Mucosa of stomach (tissue), 1 donor: ENCODE measurements around the gene MAK.
A peak's percentile ranks its signal among the peaks of the same experiment; 100 is the strongest.
"Not testable (repeated sequence)": the region's sequence is repeated elsewhere in the genome, so short reads cannot be mapped to it uniquely, and the experiment has no call there.

Experiments used
- H3K27me3 ChIP-seq: one replicate; pipeline ENCODE4 v1.7.0; 2013; ENCODE audit warnings: mild to moderate bottlenecking, low read length; ENCODE audit not compliant: control insufficient read depth, insufficient read depth
- H3K36me3 ChIP-seq: one replicate; pipeline ENCODE4 v1.7.0; 2013; ENCODE audit warnings: low read length; ENCODE audit not compliant: control insufficient read depth, insufficient read depth
- H3K4me1 ChIP-seq: one replicate; pipeline ENCODE4 v1.7.0; 2013; ENCODE audit warnings: mild to moderate bottlenecking, low read length; ENCODE audit not compliant: control insufficient read depth, insufficient read depth
- H3K4me3 ChIP-seq: one replicate; pipeline ENCODE4 v1.7.0; 2013; ENCODE audit warnings: low read length
- H3K9ac ChIP-seq: one replicate; pipeline ENCODE4 v1.7.0; 2013; ENCODE audit warnings: mild to moderate bottlenecking, low read length, moderate library complexity
- H3K9me3 ChIP-seq: one replicate; pipeline ENCODE4 v1.7.0; 2013; ENCODE audit warnings: mild to moderate bottlenecking, low read length, moderate library complexity; ENCODE audit not compliant: control insufficient read depth
- donor health status: Pancreatic carcinoma.

MAK gene

GRCh38 chr6:10847684-10848083 is 9.3 kb upstream of the MAK start:
- Histone ChIP-seq H3K9ac (no peak overlapping the region), H3K36me3 (no peaks in the 10 kb centered on the region)

GRCh38 chr6:10843554-10843953 is 5.2 kb upstream of the MAK start:
- Histone ChIP-seq H3K4me3 (no peak overlapping the region), H3K4me1 (no peaks in the 10 kb centered on the region), H3K36me3 (no peaks in the 10 kb centered on the region), H3K9me3 (no peaks in the 10 kb centered on the region), H3K27me3 (no peaks in the 10 kb centered on the region), H3K9ac (no peak overlapping the region)

More at GRCh38 chr6:10847684-10848083, 9.3 kb upstream of the MAK start:
- Histone ChIP-seq H3K4me1 (no peaks in the 10 kb centered on the region), H3K27me3 (no peaks in the 10 kb centered on the region), H3K9me3 (no peaks in the 10 kb centered on the region), H3K4me3 (no peak overlapping the region)

GRCh38 chr6:10838794-10839333 is 525 bp upstream of the MAK start:
- Histone ChIP-seq H3K36me3 (no peaks in the 10 kb centered on the region), H3K9me3 (no peaks in the 10 kb centered on the region), H3K27me3 (peaks cover 32% of the 10 kb centered on the region), H3K4me3 (peak overlapping the region; percentile 63), H3K9ac (peak overlapping the region; percentile 65), H3K4me1 (peaks cover 15% of the 10 kb centered on the region)

DNA sequence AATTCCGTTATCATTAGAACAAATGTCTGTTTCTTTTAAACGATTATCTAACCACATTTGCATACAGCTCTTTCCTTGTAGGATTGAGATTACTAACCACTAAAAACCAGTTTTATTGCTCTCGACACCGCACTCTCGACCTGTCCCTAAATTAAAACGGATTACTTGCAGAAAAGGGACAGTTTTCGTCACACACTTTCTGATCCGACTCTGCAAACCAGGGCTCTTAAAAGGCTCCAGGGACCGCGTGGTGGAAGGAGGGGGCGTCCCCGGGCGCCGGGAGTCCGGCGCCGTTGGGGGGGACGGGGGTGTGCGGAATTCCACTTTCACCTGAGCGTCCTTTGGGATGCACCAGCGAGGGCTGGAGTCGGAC is 731 bp downstream of the MAK start:
- no peaks in the 10 kb centered on the region for H3K36me3 ChIP-seq
- H3K4me1 ChIP-seq = peaks cover 15% of the 10 kb centered on the region
- no peaks in the 10 kb centered on the region for H3K9me3 ChIP-seq
- peak overlapping the region; percentile 65 for H3K9ac ChIP-seq
- peak overlapping the region; percentile 63 for H3K4me3 ChIP-seq
- peaks cover 32% of the 10 kb centered on the region for H3K27me3 ChIP-seq

DNA sequence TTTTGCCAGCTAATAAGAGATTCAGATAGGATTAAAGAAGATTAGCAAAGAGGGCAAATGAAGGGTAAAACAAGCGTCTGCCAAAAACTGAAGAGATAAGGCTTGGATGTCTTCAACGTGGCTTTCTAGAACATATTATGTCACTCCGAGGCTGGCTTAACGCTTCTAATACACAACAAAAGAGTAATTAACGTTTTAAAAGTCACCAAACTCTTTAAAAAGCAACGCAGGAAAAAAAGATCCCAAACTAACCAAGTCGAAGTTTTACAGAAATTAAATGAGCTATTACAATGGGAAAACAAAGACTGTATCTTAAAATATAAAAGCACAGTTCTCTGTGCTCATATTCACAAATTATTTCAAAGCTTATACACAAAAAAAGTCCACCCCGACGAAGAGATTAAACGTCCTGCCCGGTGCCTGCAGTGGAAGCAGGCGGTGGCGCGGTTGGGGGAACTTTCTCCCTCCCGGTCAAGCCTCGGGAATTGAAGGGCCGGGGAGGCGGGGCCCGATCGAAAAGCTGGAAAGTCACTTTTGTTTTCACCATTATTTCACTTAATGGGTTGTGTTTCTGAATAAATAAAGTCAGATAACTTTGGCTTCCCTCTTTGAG is 1.2 kb downstream of the MAK start:
- no peaks in the 10 kb centered on the region for H3K9me3 ChIP-seq

GRCh38 chr6:10834823-10835222 is 3.5 kb downstream of the MAK start:
- no peak overlapping the region for H3K4me3 ChIP-seq
- H3K9me3 ChIP-seq = no peaks in the 10 kb centered on the region
- H3K4me1 ChIP-seq = peaks cover 15% of the 10 kb centered on the region
- H3K9ac ChIP-seq = no peak overlapping the region
- peaks cover 32% of the 10 kb centered on the region for H3K27me3 ChIP-seq
- no peaks in the 10 kb centered on the region for H3K36me3 ChIP-seq

More for the DNA sequence above, 1.2 kb downstream of the MAK start:
- peaks cover 32% of the 10 kb centered on the region for H3K27me3 ChIP-seq
- peak overlapping the region; percentile 65 for H3K9ac ChIP-seq
- peak overlapping the region; percentile 63 for H3K4me3 ChIP-seq
- H3K4me1 ChIP-seq = peaks cover 15% of the 10 kb centered on the region
- no peaks in the 10 kb centered on the region for H3K36me3 ChIP-seq

GRCh38 chr6:10831609-10832008 is 6.7 kb downstream of the MAK start:
- no peaks in the 10 kb centered on the region for H3K9me3 ChIP-seq
- H3K27me3 ChIP-seq = peaks cover 14% of the 10 kb centered on the region
- no peak overlapping the region for H3K4me3 ChIP-seq
- no peaks in the 10 kb centered on the region for H3K4me1 ChIP-seq
- no peaks in the 10 kb centered on the region for H3K36me3 ChIP-seq
- H3K9ac ChIP-seq = no peak overlapping the region

DNA sequence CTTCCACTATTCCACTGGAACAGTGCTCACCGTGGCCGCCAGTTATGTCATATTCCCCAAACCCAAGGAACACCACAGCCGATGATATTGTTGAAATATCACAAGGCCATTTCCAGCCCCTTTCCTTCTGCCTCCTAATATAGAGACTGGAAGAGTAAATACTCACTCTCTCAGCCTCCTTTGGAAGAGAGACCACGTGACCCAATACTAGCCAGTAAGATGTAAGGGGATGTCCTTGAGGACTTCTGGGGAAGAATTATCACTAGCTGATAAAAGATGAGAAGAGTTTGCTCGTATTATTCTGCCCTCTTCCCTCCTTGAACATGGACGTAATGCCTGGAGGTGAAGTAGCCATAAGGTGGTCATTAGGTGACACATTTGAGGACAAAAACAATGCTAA is 13.5 kb downstream of the MAK start:
- no peaks in the 10 kb centered on the region for H3K4me1 ChIP-seq
- H3K4me3 ChIP-seq = no peak overlapping the region
- no peaks in the 10 kb centered on the region for H3K36me3 ChIP-seq
- no peaks in the 10 kb centered on the region for H3K9me3 ChIP-seq
- no peaks in the 10 kb centered on the region for H3K27me3 ChIP-seq
- no peak overlapping the region for H3K9ac ChIP-seq

GRCh38 chr6:10824297-10824696 is 14.0 kb downstream of the MAK start:
- H3K36me3 ChIP-seq = no peaks in the 10 kb centered on the region
- no peaks in the 10 kb centered on the region for H3K4me1 ChIP-seq
- H3K9me3 ChIP-seq = no peaks in the 10 kb centered on the region
- no peak overlapping the region for H3K4me3 ChIP-seq
- H3K9ac ChIP-seq = no peak overlapping the region
- no peaks in the 10 kb centered on the region for H3K27me3 ChIP-seq

- not testable (repeated sequence) for H3K4me1 ChIP-seq, H3K9ac ChIP-seq, H3K9me3 ChIP-seq, H3K36me3 ChIP-seq, H3K27me3 ChIP-seq, H3K4me3 ChIP-seq
These were observed 24.2 kb downstream of the MAK start for GRCh38 chr6:10814176-10814575.

DNA sequence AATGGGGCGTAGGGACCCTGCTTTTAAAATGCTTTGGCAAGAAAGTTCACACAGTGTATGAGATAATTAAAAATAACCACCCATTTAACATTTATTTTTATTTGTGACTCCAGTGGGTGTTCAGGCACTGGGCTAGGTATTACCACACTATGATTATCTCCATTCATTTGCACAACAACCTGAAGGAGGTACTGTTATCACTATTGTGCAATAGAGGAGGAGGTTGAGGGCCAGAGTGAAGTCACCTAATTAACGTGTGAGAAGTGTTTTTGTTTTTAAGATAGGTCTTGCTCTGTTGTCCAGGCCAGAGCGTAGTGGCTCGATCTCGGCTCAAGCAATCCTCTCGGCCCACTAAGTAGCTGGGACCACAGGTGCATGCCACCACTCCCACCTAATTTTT is 29.2 kb downstream of the MAK start:
- Histone ChIP-seq H3K4me1 (no peaks in the 10 kb centered on the region), H3K9ac (no peak overlapping the region), H3K36me3 (no peaks in the 10 kb centered on the region), H3K4me3 (no peak overlapping the region), H3K9me3 (no peaks in the 10 kb centered on the region), H3K27me3 (no peaks in the 10 kb centered on the region)

GRCh38 chr6:10808376-10808775 is 30.0 kb downstream of the MAK start:
- Histone ChIP-seq H3K27me3 (no peaks in the 10 kb centered on the region), H3K9ac (no peak overlapping the region), H3K9me3 (no peaks in the 10 kb centered on the region), H3K4me3 (no peak overlapping the region), H3K4me1 (no peaks in the 10 kb centered on the region), H3K36me3 (no peaks in the 10 kb centered on the region)
